Progenitor cell of endocrine pancreas (in vitro differentiated cells): ENCODE data around the gene PIM3. TPM values are rescaled to one million over a fixed set of nuclear protein-coding genes. Genes with fewer than 3 reads are reported as not detected.
"Not testable (repeated sequence)": the region's sequence is repeated elsewhere in the genome, so short reads cannot be mapped to it uniquely, and the experiment has no call there.

Experiments
- DNase-seq: peaks from one replicate; pipeline ENCODE4 v3.0.0; 2021; ENCODE audit warnings: low spot score; ENCODE audit not compliant: unreplicated experiment
- H3K27ac Mint-ChIP-seq: 2 replicates; pipeline ENCODE4 v1.8.0; 2021; ENCODE audit warnings: mild to moderate bottlenecking, moderate library complexity, mixed read lengths
- H3K27me3 Mint-ChIP-seq: 2 replicates; pipeline ENCODE4 v1.8.0; 2021; ENCODE audit warnings: mixed read lengths
- H3K36me3 Mint-ChIP-seq: 2 replicates; pipeline ENCODE4 v1.8.0; 2022; ENCODE audit warnings: mixed read lengths; ENCODE audit not compliant: insufficient read depth
- H3K4me1 Mint-ChIP-seq: 2 replicates; pipeline ENCODE4 v1.8.0; 2021; ENCODE audit warnings: low read depth, mixed read lengths
- H3K4me3 Mint-ChIP-seq: 2 replicates; pipeline ENCODE4 v1.8.0; 2021; ENCODE audit warnings: low read depth, mild to moderate bottlenecking, moderate library complexity, mixed read lengths
- H3K9me3 Mint-ChIP-seq: 2 replicates; pipeline ENCODE4 v1.8.0; 2021; ENCODE audit warnings: low read depth, mixed read lengths
- CTCF ChIP-seq: fragments of 200-600 bp; sonication (generic); IDR thresholded peaks from one replicate; pipeline ENCODE4 v1.5.0; 2021; ENCODE audit warnings: antibody characterized with exemption, mild to moderate bottlenecking; ENCODE audit not compliant: unreplicated experiment
- total RNA-seq: library from RNA; stranded (reverse); gene quantifications from 2 replicates; pipeline ENCODE4 v1.2.1, GENCODE V29; 2021

The PIM3 gene
- total RNA-seq, 1 donor from 2014 or later, result 17.4 TPM

GRCh38 chr22:49942565-49943404 is 17.8 kb upstream of the PIM3 start:
- Mint-ChIP-seq H3K36me3 (no peaks in the 10 kb centered on the region), H3K4me3 (no peak overlapping the region), H3K9me3 (no peaks in the 10 kb centered on the region), H3K4me1 (no peaks in the 10 kb centered on the region), H3K27ac (no peak overlapping the region), H3K27me3 (no peaks in the 10 kb centered on the region)
- no peak for DNase-seq
- TF ChIP-seq CTCF, result no peak

- H3K36me3 Mint-ChIP-seq, result no peaks in the 10 kb centered on the region
- no peak overlapping the region for H3K4me3 Mint-ChIP-seq
- H3K9me3 Mint-ChIP-seq, result no peaks in the 10 kb centered on the region
- H3K4me1 Mint-ChIP-seq, result no peaks in the 10 kb centered on the region
- no peak overlapping the region for H3K27ac Mint-ChIP-seq
- DNase-seq, result no peak
- no peaks in the 10 kb centered on the region for H3K27me3 Mint-ChIP-seq
- TF ChIP-seq CTCF, result no peak
Observed at GRCh38 chr22:49943405-49943765, 17.2 kb upstream of the PIM3 start.

- Mint-ChIP-seq H3K4me1 (no peaks in the 10 kb centered on the region), H3K9me3 (no peaks in the 10 kb centered on the region), H3K27me3 (no peaks in the 10 kb centered on the region), H3K4me3 (no peak overlapping the region), H3K36me3 (no peaks in the 10 kb centered on the region), H3K27ac (no peak overlapping the region)
- DNase-seq, result no peak
- TF ChIP-seq CTCF, result no peak
Observed at GRCh38 chr22:49943771-49944398, 16.7 kb upstream of the PIM3 start.

- Mint-ChIP-seq H3K4me3 (no peak overlapping the region), H3K9me3 (no peaks in the 10 kb centered on the region), H3K27me3 (no peaks in the 10 kb centered on the region), H3K4me1 (no peaks in the 10 kb centered on the region), H3K27ac (no peak overlapping the region), H3K36me3 (no peaks in the 10 kb centered on the region)
- no peak for DNase-seq
- TF ChIP-seq CTCF, result no peak
Observed at GRCh38 chr22:49944399-49944891, 16.1 kb upstream of the PIM3 start.

GRCh38 chr22:49945042-49945794 is 15.4 kb upstream of the PIM3 start:
- H3K36me3 Mint-ChIP-seq, H3K27me3 Mint-ChIP-seq, H3K4me3 Mint-ChIP-seq, DNase-seq, H3K27ac Mint-ChIP-seq, H3K4me1 Mint-ChIP-seq, H3K9me3 Mint-ChIP-seq: not testable (repeated sequence)
